ENCODE results near the gene TMEM270.
"Not testable (repeated sequence)": the region's sequence is repeated elsewhere in the genome, so short reads cannot be mapped to it uniquely, and the experiment has no call there.

Gene TMEM270

DNA sequence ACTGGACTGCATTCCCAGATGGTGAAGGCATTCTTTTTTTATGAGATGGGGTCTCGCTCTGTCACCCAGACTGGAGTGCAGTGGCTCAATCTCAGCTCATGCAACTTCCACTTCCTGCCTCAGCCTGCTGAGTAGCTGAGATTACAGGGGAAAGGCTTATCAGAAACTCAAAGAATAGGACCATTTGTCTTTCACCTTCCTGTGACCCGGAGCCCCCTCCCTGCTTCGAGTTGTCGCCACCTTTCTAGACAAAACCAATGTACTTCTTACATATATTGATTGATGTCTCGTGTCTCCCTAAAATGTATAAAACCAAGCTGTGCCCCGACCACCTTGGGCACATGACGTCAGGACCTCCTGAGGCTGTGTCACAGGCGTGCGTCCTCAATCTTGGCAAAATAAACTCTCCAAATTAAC, 16.8 kb upstream of the TMEM270 start:
- Histone ChIP-seq H3K4me2 (ENCODE audit: low read depth, low read length, poor library complexity, severe bottlenecking) (no peak overlapping the region), H3K9me3 (ENCODE audit: insufficient read depth, low read length) (no peaks in the 10 kb centered on the region; the same call in 1 of the 2 replicates), H3K79me2 (ENCODE audit: insufficient read depth, low read length) (no peaks in the 10 kb centered on the region), H2AFZ (ENCODE audit: low read depth, low read length, severe bottlenecking) (no peak overlapping the region), H3K27ac (ENCODE audit: low read depth, low read length) (no peak overlapping the region), H3K36me3 (ENCODE audit: low read length) (no peaks in the 10 kb centered on the region), H3K27me3 (ENCODE audit: low read length) (no peaks in the 10 kb centered on the region), H3F3A (ENCODE audit: insufficient read depth) (no peaks in the 10 kb centered on the region), H4K20me1 (ENCODE audit: low read depth, low read length) (no peaks in the 10 kb centered on the region), H3K9me2 (replicated peaks; ENCODE audit: insufficient read depth, low read length) (no peaks in the 10 kb centered on the region), H3K4me3 (ENCODE audit: insufficient read depth, low read length, poor library complexity, severe bottlenecking) (no peak overlapping the region), H3K9ac (ENCODE audit: low read length) (no peak overlapping the region)
- TF ChIP-seq, protein P1, sequence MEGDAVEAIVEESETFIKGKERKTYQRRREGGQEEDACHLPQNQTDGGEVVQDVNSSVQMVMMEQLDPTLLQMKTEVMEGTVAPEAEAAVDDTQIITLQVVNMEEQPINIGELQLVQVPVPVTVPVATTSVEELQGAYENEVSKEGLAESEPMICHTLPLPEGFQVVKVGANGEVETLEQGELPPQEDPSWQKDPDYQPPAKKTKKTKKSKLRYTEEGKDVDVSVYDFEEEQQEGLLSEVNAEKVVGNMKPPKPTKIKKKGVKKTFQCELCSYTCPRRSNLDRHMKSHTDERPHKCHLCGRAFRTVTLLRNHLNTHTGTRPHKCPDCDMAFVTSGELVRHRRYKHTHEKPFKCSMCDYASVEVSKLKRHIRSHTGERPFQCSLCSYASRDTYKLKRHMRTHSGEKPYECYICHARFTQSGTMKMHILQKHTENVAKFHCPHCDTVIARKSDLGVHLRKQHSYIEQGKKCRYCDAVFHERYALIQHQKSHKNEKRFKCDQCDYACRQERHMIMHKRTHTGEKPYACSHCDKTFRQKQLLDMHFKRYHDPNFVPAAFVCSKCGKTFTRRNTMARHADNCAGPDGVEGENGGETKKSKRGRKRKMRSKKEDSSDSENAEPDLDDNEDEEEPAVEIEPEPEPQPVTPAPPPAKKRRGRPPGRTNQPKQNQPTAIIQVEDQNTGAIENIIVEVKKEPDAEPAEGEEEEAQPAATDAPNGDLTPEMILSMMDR (IDR thresholded peaks at IDR 0.05; ENCODE audit: insufficient read depth, low read length, poor library complexity, severe bottlenecking): no peak
- TF ChIP-seq EZH2phosphoT487 (conservative IDR thresholded peaks at IDR 0.05; ENCODE audit: low read length): no peak

DNA sequence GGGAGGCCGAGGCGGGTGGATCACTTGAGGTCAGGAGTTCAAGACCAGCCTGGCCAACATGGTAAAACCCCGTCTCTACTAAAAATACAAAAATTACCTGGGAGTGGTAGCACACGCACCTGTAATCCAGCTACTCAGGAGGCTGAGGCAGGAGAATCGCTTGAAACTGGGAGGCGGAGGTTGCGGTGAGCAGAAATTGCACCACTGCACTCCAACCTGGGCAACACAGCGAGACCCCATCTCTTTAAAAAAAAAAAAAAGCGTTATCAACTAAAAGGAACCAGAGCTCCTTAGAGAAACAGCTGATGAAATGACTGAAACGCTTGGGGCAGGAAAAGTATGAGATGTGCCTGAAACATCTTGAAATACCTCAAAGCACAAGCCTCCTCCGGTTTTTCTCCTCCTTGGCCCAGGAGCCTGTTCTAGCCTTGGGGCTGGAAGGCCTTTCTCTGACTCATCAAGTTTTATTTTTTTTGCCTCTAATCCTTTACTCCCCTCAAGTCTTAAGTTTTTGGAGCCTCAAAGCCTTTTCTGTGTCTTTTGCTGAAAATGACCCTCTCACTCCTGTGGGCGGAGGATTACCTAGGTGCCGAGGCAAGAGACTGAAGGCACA, 16.0 kb upstream of the TMEM270 start:
- H3K4me3 ChIP-seq (ENCODE audit: insufficient read depth, low read length, poor library complexity, severe bottlenecking): no peak overlapping the region

DNA sequence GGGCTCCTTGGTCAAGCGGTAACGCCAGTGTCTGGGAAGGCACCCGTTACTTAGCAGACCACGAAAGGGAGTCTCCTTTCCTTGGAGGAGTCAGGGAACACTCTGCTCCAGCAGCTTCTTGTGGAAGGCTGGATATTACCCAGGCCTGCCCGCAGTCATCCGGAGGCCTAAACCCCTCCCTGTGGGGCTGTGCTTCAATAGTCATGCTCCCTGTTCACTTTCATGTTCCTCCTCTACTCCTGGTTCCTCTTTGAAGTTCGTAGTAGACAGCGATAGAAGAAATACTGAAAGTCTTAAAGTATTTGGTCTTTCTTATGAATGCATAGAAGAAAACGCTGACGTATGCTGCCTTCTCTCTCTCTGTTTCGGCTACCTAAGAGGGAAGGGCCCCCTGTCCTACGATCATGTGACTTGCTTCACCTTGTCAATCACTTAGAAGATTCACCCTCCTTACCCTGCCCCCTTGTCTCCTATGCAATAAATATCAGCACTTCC, 15.2 kb upstream of the TMEM270 start:
- not testable (repeated sequence) for H4K20me1 ChIP-seq (ENCODE audit: low read depth, low read length); H3K36me3 ChIP-seq (ENCODE audit: low read length); H3K4me2 ChIP-seq (ENCODE audit: low read depth, low read length, poor library complexity, severe bottlenecking); H3F3A ChIP-seq (ENCODE audit: insufficient read depth); H3K27ac ChIP-seq (ENCODE audit: low read depth, low read length); H3K9ac ChIP-seq (ENCODE audit: low read length); H3K9me3 ChIP-seq (ENCODE audit: insufficient read depth, low read length); H2AFZ ChIP-seq (ENCODE audit: low read depth, low read length, severe bottlenecking); H3K27me3 ChIP-seq (ENCODE audit: low read length); H3K9me2 ChIP-seq (replicated peaks; ENCODE audit: insufficient read depth, low read length); H3K79me2 ChIP-seq (ENCODE audit: insufficient read depth, low read length); H3K4me3 ChIP-seq (ENCODE audit: insufficient read depth, low read length, poor library complexity, severe bottlenecking)

More for the DNA sequence above, 16.0 kb upstream of the TMEM270 start:
- no peaks in the 10 kb centered on the region for H3F3A ChIP-seq (ENCODE audit: insufficient read depth)
- no peak overlapping the region for H3K9ac ChIP-seq (ENCODE audit: low read length)
- TF ChIP-seq, protein P1 (IDR thresholded peaks at IDR 0.05; ENCODE audit: insufficient read depth, low read length, poor library complexity, severe bottlenecking): no peak
- no peak for TF ChIP-seq EZH2phosphoT487 (conservative IDR thresholded peaks at IDR 0.05; ENCODE audit: low read length)
- no peaks in the 10 kb centered on the region for H3K27me3 ChIP-seq (ENCODE audit: low read length)
- no peaks in the 10 kb centered on the region for H3K9me2 ChIP-seq (replicated peaks; ENCODE audit: insufficient read depth, low read length)
- no peaks in the 10 kb centered on the region for H4K20me1 ChIP-seq (ENCODE audit: low read depth, low read length)
- H3K36me3 ChIP-seq (ENCODE audit: low read length): no peaks in the 10 kb centered on the region
- H2AFZ ChIP-seq (ENCODE audit: low read depth, low read length, severe bottlenecking): no peak overlapping the region
- no peaks in the 10 kb centered on the region for H3K79me2 ChIP-seq (ENCODE audit: insufficient read depth, low read length)
- no peak overlapping the region for H3K4me2 ChIP-seq (ENCODE audit: low read depth, low read length, poor library complexity, severe bottlenecking)
- H3K9me3 ChIP-seq (ENCODE audit: insufficient read depth, low read length): no peaks in the 10 kb centered on the region; the same call in 1 of the 2 replicates
- H3K27ac ChIP-seq (ENCODE audit: low read depth, low read length): no peak overlapping the region

DNA sequence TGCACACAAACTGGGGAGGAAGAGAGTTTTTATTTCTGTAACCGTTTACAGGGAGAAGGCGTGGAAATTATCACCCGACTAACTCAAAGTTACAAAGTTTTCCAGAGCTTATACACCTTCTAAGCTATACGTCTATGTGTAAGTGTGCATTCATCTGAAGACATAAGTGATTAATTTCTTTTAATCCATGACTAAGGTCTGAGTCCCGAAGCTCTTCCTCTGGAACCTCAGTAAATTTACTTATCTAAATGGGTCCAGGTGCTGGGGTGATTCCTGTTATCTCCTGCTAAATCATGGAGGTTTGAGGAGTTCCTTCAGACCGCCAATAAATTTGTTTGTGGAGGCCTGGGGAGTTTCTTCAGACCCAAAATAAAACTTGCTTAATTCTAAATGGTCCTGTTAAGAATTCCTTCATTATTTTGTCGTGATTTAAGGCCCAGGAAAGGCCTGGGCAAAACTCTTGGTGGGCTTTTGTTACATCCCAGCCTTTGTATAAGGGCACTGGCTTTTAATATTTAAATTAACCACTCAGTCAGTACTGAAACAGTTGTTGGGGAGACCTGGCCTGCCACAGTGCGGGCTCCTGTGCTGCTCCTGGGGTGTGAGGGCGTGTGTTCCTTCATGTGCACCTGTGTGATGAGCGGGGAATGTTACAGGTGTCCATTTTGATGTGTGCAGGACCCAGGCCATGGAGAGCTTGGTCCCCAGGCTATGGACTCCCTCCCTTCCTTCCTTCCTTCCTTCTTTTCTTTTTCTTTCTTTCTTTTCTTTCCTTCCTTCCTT, 12.8 kb upstream of the TMEM270 start:
- no peaks in the 10 kb centered on the region for H3F3A ChIP-seq (ENCODE audit: insufficient read depth)
- no peaks in the 10 kb centered on the region for H3K9me2 ChIP-seq (replicated peaks; ENCODE audit: insufficient read depth, low read length)
- TF ChIP-seq, protein P1 (IDR thresholded peaks at IDR 0.05; ENCODE audit: insufficient read depth, low read length, poor library complexity, severe bottlenecking): no peak
- TF ChIP-seq EZH2phosphoT487 (conservative IDR thresholded peaks at IDR 0.05; ENCODE audit: low read length): no peak
- H3K4me2 ChIP-seq (ENCODE audit: low read depth, low read length, poor library complexity, severe bottlenecking): no peak overlapping the region
- no peaks in the 10 kb centered on the region for H3K27me3 ChIP-seq (ENCODE audit: low read length)
- H3K27ac ChIP-seq (ENCODE audit: low read depth, low read length): no peak overlapping the region
- no peaks in the 10 kb centered on the region for H3K79me2 ChIP-seq (ENCODE audit: insufficient read depth, low read length)
- H3K4me3 ChIP-seq (ENCODE audit: insufficient read depth, low read length, poor library complexity, severe bottlenecking): no peak overlapping the region
- no peaks in the 10 kb centered on the region for H4K20me1 ChIP-seq (ENCODE audit: low read depth, low read length)
- H3K9ac ChIP-seq (ENCODE audit: low read length): no peak overlapping the region
- no peak overlapping the region for H2AFZ ChIP-seq (ENCODE audit: low read depth, low read length, severe bottlenecking)
- no peaks in the 10 kb centered on the region for H3K36me3 ChIP-seq (ENCODE audit: low read length)
- no peaks in the 10 kb centered on the region; the same call in 1 of the 2 replicates for H3K9me3 ChIP-seq (ENCODE audit: insufficient read depth, low read length)
